Kidney (tissue), 22 donors: Measurements from ENCODE around the gene FERMT1. TPM values are rescaled to one million over a fixed set of nuclear protein-coding genes. Genes with fewer than 3 reads are reported as not detected.
A peak's percentile ranks its signal among the peaks of the same experiment; 100 is the strongest.

Source experiments
- DNase-seq, 5 donors: peaks; one replicate each; pipeline ENCODE4 v3.0.0-alpha.2; 2013 to 2020
- FAIRE-seq: peaks from 2 replicates; lab custom pipeline; 2012; peaks lifted over from hg19 to GRCh38; lab: Jason Lieb, UNC
- H3K27ac ChIP-seq, 2 donors: one replicate each; pipeline ENCODE4 v1.7.0; 2013; ENCODE audit warnings: low read depth in 2 of 2, low read length in 2 of 2, inconsistent platforms in 1 of 2
- H3K27me3 ChIP-seq: one replicate; pipeline ENCODE4 v1.7.1; 2013; ENCODE audit warnings: low read length, inconsistent platforms; ENCODE audit not compliant: control insufficient read depth, insufficient read depth
- H3K36me3 ChIP-seq, 3 donors: one replicate each; pipeline versions ENCODE4 v1.7.0 to v1.7.1; 2013; ENCODE audit warnings: low read length in 3 of 3, control low read depth in 1 of 3, inconsistent platforms in 1 of 3; ENCODE audit not compliant: insufficient read depth in 3 of 3, control insufficient read depth in 2 of 3
- H3K4me1 ChIP-seq, 3 donors: one replicate each; pipeline versions ENCODE4 v1.7.0 to v1.7.1; 2013; ENCODE audit warnings: low read length in 3 of 3, inconsistent platforms in 1 of 3, low read depth in 1 of 3; ENCODE audit not compliant: control insufficient read depth in 2 of 3, insufficient read depth in 2 of 3
- H3K4me3 ChIP-seq, 3 donors: one replicate each; pipeline versions ENCODE4 v1.7.0 to v1.8.1; 2013; ENCODE audit warnings: low read length in 3 of 3, control low read depth in 1 of 3, inconsistent platforms in 1 of 3
- H3K9ac ChIP-seq, 3 donors: one replicate each; pipeline versions ENCODE4 v1.7.0 to v1.7.1; 2013; ENCODE audit warnings: low read length in 3 of 3, control low read depth in 1 of 3, inconsistent platforms in 1 of 3
- H3K9me3 ChIP-seq, 3 donors: one replicate each; pipeline versions ENCODE4 v1.7.0 to v1.7.1; 2013; ENCODE audit warnings: low read length in 3 of 3, control low read depth in 1 of 3, inconsistent platforms in 1 of 3; ENCODE audit not compliant: control insufficient read depth in 2 of 3, insufficient read depth in 1 of 3
- intact Hi-C: fragments of 100-400 bp; cut with DNase I; formaldehyde crosslinking; loops from one replicate; pipeline ENCODE4 v1.11.1; 2022
- long read RNA-seq, 10 donors: library from polyadenylated mRNA in 1 of 10; unstranded in 1 of 10; transcript quantifications; one replicate each; pipeline ENCODE4 v2.0.0 and lab custom pipeline, GENCODE V29; 2021 to 2026
- polyA plus RNA-seq: library from polyadenylated mRNA; stranded (reverse); fragments of 350-450 nt; fragmentation: Illumina TruSeq; extraction: RNeasy Lipid Tissue Mini Kit (QIAGEN cat#74804); gene quantifications from one replicate; pipeline ENCODE4 v1.2.3, GENCODE V29; 2014; ENCODE audit warnings: low read depth, low replicate concordance; ENCODE audit not compliant: insufficient read depth
- total RNA-seq: library from RNA; stranded (reverse); fragmentation: NEBNext Ultra II Directional; extraction: Animal tissue kit (Norgen Biotek cat#: 25700); gene quantifications from one replicate; pipeline ENCODE4 v1.2.1, GENCODE V29; 2021
- TF ChIP-seq, protein P1 (sequence below): IDR thresholded peaks from 3 replicates; pipeline ENCODE4 v1.5.1; 2012; ENCODE audit warnings: mild to moderate bottlenecking, moderate library complexity, borderline replicate concordance; ENCODE audit not compliant: insufficient read depth; ENCODE audit errors: extremely low read depth
- donor health status: control.
- donor health status: control.
- donor health status: control.
- donor health status: control.
- donor health status: control.
- donor health status: DM: yes; HTN: yes; CAD: no.
- donor health status: Normal renal cell carcinoma (clear cell type).

Gene FERMT1, protein sequence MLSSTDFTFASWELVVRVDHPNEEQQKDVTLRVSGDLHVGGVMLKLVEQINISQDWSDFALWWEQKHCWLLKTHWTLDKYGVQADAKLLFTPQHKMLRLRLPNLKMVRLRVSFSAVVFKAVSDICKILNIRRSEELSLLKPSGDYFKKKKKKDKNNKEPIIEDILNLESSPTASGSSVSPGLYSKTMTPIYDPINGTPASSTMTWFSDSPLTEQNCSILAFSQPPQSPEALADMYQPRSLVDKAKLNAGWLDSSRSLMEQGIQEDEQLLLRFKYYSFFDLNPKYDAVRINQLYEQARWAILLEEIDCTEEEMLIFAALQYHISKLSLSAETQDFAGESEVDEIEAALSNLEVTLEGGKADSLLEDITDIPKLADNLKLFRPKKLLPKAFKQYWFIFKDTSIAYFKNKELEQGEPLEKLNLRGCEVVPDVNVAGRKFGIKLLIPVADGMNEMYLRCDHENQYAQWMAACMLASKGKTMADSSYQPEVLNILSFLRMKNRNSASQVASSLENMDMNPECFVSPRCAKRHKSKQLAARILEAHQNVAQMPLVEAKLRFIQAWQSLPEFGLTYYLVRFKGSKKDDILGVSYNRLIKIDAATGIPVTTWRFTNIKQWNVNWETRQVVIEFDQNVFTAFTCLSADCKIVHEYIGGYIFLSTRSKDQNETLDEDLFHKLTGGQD
- 0.57 TPM for total RNA-seq
- 2.2 TPM for polyA plus RNA-seq
- long read RNA-seq, donor 1: 0 reads
- long read RNA-seq, donor 2: 0 reads
- long read RNA-seq, donor 3: 0 reads
- long read RNA-seq, donor 4: 0 reads
- long read RNA-seq, donor 5: 0 reads
- long read RNA-seq, donor 6: 0 reads
- long read RNA-seq, donor 7: 0 reads
- long read RNA-seq, donor 8: 0 reads
- long read RNA-seq, donor 9: 0 reads
- long read RNA-seq, donor 10: 0 reads

DNA sequence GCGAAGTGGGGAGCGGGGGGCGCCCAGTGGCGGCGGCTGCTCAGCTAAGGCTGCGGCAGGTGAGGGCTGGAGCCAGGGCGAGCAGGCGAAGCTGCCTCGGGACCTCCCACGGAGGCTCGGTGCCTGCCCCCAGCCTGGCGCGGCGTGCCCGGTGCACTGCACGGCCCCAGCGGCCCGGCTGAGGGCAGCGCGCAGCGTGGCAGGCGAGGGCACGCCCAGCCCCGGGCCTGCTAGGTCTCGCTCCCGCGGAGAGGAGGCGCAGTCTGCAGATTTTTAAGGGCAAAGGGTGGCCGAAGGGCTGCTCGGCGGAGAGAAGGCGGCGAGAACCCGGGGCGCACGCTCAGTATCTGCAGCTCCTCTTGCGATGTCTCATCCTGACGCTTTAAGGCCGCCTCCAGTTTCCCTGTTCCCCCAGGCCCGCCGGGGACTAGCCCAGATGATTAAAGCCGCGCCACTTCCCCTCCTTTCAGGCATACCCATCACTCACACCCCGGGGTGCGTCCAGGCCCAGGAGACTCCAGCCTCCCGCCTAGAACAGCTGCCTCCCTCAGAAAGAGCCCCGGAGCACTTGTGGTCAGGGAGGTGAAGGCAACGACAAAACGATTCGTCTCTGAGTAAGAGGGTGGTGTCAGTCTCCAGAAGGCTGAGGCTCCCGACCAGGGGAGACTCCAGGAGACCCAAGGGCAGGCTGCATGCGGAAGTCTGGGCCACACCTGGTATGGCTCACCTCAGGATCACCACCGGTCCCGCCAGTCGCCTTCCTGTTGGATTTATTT lies at the start of gene FERMT1:
Gene FERMT1 (minus strand): TSS at position 158 of the 776 bp plus-strand sequence. CDS start 3,476 bp downstream, outside the sequence.
- intact Hi-C loops: no loop called here
- no peak for FAIRE-seq
- no peaks in the 10 kb centered on the region for H3K27me3 ChIP-seq
- DNase-seq: peak; percentile 53 to 80 (median 71)
- H3K27ac ChIP-seq: peak within 1 kb of the TSS; percentile 9 to 35
- peak within 1 kb of the TSS; percentile 58 to 87 (median 66) for H3K4me3 ChIP-seq
- no peaks in the 10 kb centered on the region for H3K36me3 ChIP-seq
- peak within 1 kb of the TSS; percentile 35 to 55 (median 41) for H3K9ac ChIP-seq
- H3K9me3 ChIP-seq: no peaks in the 10 kb centered on the region
- TF ChIP-seq, protein P1, sequence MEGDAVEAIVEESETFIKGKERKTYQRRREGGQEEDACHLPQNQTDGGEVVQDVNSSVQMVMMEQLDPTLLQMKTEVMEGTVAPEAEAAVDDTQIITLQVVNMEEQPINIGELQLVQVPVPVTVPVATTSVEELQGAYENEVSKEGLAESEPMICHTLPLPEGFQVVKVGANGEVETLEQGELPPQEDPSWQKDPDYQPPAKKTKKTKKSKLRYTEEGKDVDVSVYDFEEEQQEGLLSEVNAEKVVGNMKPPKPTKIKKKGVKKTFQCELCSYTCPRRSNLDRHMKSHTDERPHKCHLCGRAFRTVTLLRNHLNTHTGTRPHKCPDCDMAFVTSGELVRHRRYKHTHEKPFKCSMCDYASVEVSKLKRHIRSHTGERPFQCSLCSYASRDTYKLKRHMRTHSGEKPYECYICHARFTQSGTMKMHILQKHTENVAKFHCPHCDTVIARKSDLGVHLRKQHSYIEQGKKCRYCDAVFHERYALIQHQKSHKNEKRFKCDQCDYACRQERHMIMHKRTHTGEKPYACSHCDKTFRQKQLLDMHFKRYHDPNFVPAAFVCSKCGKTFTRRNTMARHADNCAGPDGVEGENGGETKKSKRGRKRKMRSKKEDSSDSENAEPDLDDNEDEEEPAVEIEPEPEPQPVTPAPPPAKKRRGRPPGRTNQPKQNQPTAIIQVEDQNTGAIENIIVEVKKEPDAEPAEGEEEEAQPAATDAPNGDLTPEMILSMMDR: peak; percentile 27
- H3K4me1 ChIP-seq: peaks cover 0 to 6% (median 0%) of the 10 kb centered on the region in 3 donors

DNA sequence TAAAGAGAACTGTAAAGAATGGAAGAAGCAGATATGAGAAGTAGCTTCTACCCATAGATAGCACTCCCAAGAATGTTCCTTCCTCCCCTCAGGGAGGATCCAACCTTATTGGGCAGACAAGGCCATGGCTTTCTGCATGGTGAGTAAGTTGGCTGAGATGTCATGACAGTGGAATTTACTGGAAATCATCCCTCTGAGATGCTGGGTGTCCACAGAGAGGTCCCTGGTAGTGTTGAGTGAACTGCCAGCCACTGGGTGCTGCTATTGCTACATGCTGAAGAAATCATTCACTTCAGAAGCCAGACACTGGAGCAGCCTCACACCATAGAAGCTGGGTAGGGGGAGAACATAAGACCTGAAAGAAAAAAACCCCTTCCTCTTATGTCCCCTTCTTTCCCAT lies 46.4 kb upstream of the FERMT1 start:
- no peaks in the 10 kb centered on the region for H3K27me3 ChIP-seq
- H3K4me3 ChIP-seq: no peak overlapping the region
- intact Hi-C loops: no loop called here
- no peak overlapping the region for H3K27ac ChIP-seq
- no peaks in the 10 kb centered on the region for H3K9me3 ChIP-seq
- no peak overlapping the region for H3K9ac ChIP-seq
- TF ChIP-seq, protein P1: no peak
- no peak for DNase-seq
- H3K36me3 ChIP-seq: no peaks in the 10 kb centered on the region
- FAIRE-seq: no peak
- no peaks in the 10 kb centered on the region for H3K4me1 ChIP-seq

DNA sequence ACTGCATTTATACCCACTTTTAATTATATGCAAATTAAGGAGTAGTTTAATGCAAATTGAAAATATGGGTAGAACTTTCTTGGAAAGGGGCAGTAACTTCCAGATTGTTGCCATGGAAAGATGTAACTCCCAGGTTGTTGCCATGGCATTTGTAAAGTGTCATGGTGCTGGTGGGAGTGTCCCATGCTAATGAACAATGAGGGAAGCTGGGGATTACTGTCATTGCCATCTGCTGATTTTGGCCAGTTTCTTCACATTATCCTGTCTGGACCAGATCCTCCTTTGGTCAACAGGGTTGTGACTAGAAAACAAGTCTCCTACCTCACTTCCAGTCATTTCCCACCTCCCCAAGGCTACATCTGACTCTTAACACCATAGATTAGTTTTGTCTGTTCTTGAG lies 45.4 kb upstream of the FERMT1 start:
- FAIRE-seq: no peak
- TF ChIP-seq, protein P1: no peak
- Histone ChIP-seq H3K4me1 (no peaks in the 10 kb centered on the region), H3K9ac (no peak overlapping the region), H3K27ac (no peak overlapping the region), H3K4me3 (no peak overlapping the region), H3K27me3 (no peaks in the 10 kb centered on the region), H3K9me3 (no peaks in the 10 kb centered on the region), H3K36me3 (no peaks in the 10 kb centered on the region)
- no peak for DNase-seq
- intact Hi-C loops: no loop called here
